ENCODE measurements around the gene NAV2. TPM values are rescaled to one million over a fixed set of nuclear protein-coding genes. Genes with fewer than 3 reads are reported as not detected.

Gene NAV2
- total and polyA plus RNA-seq, 11 donors: 7.6 to 46.5 (median 20.2) TPM

DNA sequence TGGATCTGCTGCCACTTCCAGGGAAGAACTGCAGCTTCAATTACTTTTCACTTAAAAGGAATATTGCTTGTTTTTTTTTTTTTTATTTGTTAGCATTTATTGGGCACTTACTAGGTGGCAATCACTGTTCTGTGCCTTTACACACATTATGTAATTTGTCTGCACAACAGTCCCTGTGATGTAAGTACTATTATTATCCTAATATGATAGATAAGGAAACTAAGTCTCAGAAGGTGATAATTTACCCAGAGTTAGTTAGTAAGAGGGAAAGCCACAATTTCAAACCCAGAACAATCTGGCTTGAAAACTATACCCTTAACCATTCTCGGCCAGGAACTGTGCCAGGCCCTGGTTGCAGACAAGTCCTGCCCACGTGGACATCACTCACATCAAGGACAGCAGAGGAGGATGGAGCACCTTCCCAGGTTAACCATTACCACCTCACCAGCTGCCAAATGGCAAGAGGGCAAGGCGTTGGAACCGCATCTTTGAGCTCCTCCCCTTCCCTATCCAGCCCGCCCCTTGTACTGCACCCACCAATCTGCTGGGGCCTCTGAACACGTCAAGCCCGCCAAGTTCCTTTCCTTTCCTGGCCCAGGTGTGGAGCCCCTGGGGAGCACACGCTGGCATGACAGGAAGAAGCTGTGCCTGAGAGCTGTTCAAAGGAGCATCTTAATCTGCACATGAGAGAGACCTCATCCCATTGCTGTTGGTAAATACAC lies 78.4 kb downstream of the NAV2 start:
- H3K4me3 ChIP-seq: no peak overlapping the region
- TF ChIP-seq, protein P1, sequence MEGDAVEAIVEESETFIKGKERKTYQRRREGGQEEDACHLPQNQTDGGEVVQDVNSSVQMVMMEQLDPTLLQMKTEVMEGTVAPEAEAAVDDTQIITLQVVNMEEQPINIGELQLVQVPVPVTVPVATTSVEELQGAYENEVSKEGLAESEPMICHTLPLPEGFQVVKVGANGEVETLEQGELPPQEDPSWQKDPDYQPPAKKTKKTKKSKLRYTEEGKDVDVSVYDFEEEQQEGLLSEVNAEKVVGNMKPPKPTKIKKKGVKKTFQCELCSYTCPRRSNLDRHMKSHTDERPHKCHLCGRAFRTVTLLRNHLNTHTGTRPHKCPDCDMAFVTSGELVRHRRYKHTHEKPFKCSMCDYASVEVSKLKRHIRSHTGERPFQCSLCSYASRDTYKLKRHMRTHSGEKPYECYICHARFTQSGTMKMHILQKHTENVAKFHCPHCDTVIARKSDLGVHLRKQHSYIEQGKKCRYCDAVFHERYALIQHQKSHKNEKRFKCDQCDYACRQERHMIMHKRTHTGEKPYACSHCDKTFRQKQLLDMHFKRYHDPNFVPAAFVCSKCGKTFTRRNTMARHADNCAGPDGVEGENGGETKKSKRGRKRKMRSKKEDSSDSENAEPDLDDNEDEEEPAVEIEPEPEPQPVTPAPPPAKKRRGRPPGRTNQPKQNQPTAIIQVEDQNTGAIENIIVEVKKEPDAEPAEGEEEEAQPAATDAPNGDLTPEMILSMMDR (IDR thresholded peaks at IDR 0.05): no peak
- TF ChIP-seq POLR2A (IDR thresholded peaks at IDR 0.05): no peak
- H3K27ac ChIP-seq: no peak overlapping the region
- H3K9me3 ChIP-seq: no peaks in the 10 kb centered on the region
- DNase-seq (no peak), ATAC-seq (no peak)
- H3K36me3 ChIP-seq: no peaks in the 10 kb centered on the region
- WGBS, 4 donors: 67 to 82% (median 75%) methylated on average over 8 of the region's 8 CpGs
- intact Hi-C loops (cut with DNase I): loop anchor here in 2 of 10 donors (5.0 kb wide), 2 partner anchors 34 to 39 kb away; no protein-coding TSS in a partner anchor
- H3K4me1 ChIP-seq: peaks cover 0 to 56% (median 22%) of the 10 kb centered on the region in 12 donors
- H3K27me3 ChIP-seq: no peaks in the 10 kb centered on the region

DNA sequence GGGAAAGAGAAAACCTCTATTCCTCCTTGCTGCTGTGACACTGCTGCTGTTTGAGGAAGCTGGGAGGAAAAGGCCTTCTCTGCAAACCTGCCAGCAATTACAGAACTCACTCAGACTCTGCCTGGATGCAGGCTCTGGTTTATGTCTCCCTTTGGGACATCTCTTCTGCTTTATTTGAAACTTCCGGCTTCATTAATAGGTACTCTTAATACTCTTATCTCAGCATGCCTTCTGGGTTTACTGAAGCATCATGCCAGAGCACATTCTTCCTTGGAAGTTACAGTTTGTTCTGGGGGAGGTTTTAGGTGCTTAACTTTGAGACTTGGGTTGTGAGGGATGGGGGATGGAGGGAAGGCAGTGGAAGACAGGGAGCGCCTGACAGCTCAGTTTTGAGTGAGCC lies 79.9 kb downstream of the NAV2 start:
- Histone ChIP-seq H3K27ac (peak overlapping the region in 3 of 12 donors; percentile 3 to 69 (median 14)), H3K9me3 (no peaks in the 10 kb centered on the region), H3K36me3 (no peaks in the 10 kb centered on the region), H3K4me3 (no peak overlapping the region), H3K27me3 (no peaks in the 10 kb centered on the region), H3K4me1 (peaks cover 0 to 62% (median 25%) of the 10 kb centered on the region in 12 donors)
- no peak for DNase-seq
- no peak for TF ChIP-seq POLR2A (IDR thresholded peaks at IDR 0.05)
- TF ChIP-seq, protein P1 (IDR thresholded peaks at IDR 0.05): no peak
- whole genome bisulfite sequencing, 4 donors: 39 to 57% (median 48%) methylated on average over 2 of the region's 2 CpGs
- intact Hi-C loops (cut with DNase I): loop anchor here in 2 of 10 donors (5.0 kb wide), 2 partner anchors 35 to 40 kb away; no protein-coding TSS in a partner anchor
- peak; percentile 59 to 89 (median 84) for ATAC-seq

DNA sequence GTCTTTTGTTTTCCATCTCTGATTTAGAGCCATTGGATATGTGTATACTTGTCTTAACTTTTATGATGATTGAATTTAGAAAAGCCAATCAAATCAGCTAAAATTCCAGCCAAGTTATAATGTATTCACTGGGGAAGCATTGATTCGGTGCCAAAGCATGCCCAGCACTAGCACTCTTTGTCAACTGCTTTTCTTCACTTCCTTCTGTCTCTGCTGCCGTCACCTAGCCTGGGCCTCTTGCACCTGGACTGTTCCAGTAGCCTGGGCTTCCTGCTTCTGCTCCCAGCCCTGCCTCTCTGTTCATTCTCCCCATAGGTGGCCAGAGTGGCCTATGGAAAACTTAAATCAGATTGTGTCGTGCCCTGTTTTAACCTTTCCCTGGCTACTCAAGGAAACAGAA lies 80.7 kb downstream of the NAV2 start:
- H3K4me3 ChIP-seq: no peak overlapping the region
- no peaks in the 10 kb centered on the region for H3K27me3 ChIP-seq
- intact Hi-C loops (cut with DNase I): loop anchor here in 2 of 10 donors (5.0 kb wide), 2 partner anchors 36 to 41 kb away; no protein-coding TSS in a partner anchor
- H3K4me1 ChIP-seq: peaks cover 0 to 62% (median 27%) of the 10 kb centered on the region in 12 donors
- TF ChIP-seq POLR2A (IDR thresholded peaks at IDR 0.05): no peak
- TF ChIP-seq, protein P1 (IDR thresholded peaks at IDR 0.05): no peak
- no peaks in the 10 kb centered on the region for H3K9me3 ChIP-seq
- ATAC-seq: peak in 2 of 4 donors; percentile 23 to 33
- DNase-seq: no peak
- 45 to 75% (median 61%) methylated on average over 3 of the region's 3 CpGs for WGBS, 4 donors
- peak overlapping the region in 1 of 12 donors; percentile 69 for H3K27ac ChIP-seq
- H3K36me3 ChIP-seq: no peaks in the 10 kb centered on the region

DNA sequence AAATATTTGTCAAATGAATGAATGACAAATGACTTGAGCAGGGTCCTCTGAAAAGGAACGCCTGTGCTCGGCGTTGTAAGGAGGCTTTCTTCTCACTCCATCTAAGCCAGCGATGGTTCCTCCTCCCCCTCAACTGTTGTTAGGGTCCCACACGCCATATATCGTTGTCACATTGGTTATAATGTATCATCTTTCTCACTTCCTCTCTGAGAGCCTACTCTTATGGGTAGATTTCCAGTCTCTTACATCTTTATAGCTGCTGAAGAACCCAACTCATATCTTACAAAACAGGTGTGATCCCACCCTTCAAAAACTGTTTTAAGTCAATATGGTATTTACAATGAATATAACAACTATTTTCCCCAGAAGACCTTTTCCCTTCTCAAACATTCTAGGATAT lies 81.5 kb downstream of the NAV2 start:
- ATAC-seq: no peak
- Histone ChIP-seq H3K36me3 (no peaks in the 10 kb centered on the region), H3K4me1 (peaks cover 0 to 62% (median 27%) of the 10 kb centered on the region in 12 donors), H3K9me3 (no peaks in the 10 kb centered on the region), H3K27ac (no peak overlapping the region), H3K4me3 (no peak overlapping the region), H3K27me3 (no peaks in the 10 kb centered on the region)
- TF ChIP-seq POLR2A (IDR thresholded peaks at IDR 0.05): no peak
- TF ChIP-seq, protein P1 (IDR thresholded peaks at IDR 0.05): no peak
- 93 to 96% (median 94%) methylated on average over 6 of the region's 6 CpGs for WGBS, 4 donors
- intact Hi-C loops (cut with DNase I): loop anchor here in 2 of 10 donors (5.0 kb wide), 2 partner anchors 37 to 42 kb away; no protein-coding TSS in a partner anchor
- DNase-seq: no peak
